Measurements from ENCODE around the gene KNL1. TPM values are rescaled to one million over a fixed set of nuclear protein-coding genes. Genes with fewer than 3 reads are reported as not detected.

The KNL1 gene
- total RNA-seq, 1 experiment from 2014 or later, result 28.9 TPM

- no peak overlapping the region for H3K27ac ChIP-seq (ENCODE audit: low read length)
- ChIA-PET POLR2A (interaction anchor here (0.6 kb wide), 1 partner anchor 639 kb away, joined by 5 read pairs; no protein-coding TSS in a partner anchor), CTCF (no interaction called here)
- H3K4me1 ChIP-seq (ENCODE audit: control insufficient read depth, insufficient read depth, low read length), result no peaks in the 10 kb centered on the region
- H3K4me3 ChIP-seq (ENCODE audit: low read depth in 2 of 2, low read length in 2 of 2), result no peak overlapping the region
- no peaks in the 10 kb centered on the region for H3K27me3 ChIP-seq (ENCODE audit: control insufficient read depth, insufficient read depth, low read length)
- TF ChIP-seq, protein P1, sequence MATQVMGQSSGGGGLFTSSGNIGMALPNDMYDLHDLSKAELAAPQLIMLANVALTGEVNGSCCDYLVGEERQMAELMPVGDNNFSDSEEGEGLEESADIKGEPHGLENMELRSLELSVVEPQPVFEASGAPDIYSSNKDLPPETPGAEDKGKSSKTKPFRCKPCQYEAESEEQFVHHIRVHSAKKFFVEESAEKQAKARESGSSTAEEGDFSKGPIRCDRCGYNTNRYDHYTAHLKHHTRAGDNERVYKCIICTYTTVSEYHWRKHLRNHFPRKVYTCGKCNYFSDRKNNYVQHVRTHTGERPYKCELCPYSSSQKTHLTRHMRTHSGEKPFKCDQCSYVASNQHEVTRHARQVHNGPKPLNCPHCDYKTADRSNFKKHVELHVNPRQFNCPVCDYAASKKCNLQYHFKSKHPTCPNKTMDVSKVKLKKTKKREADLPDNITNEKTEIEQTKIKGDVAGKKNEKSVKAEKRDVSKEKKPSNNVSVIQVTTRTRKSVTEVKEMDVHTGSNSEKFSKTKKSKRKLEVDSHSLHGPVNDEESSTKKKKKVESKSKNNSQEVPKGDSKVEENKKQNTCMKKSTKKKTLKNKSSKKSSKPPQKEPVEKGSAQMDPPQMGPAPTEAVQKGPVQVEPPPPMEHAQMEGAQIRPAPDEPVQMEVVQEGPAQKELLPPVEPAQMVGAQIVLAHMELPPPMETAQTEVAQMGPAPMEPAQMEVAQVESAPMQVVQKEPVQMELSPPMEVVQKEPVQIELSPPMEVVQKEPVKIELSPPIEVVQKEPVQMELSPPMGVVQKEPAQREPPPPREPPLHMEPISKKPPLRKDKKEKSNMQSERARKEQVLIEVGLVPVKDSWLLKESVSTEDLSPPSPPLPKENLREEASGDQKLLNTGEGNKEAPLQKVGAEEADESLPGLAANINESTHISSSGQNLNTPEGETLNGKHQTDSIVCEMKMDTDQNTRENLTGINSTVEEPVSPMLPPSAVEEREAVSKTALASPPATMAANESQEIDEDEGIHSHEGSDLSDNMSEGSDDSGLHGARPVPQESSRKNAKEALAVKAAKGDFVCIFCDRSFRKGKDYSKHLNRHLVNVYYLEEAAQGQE (IDR thresholded peaks at IDR 0.05; ENCODE audit: insufficient read depth in 1 of 2, low read depth in 2 of 2, low read length in 1 of 2), result no peak
- TF ChIP-seq, protein P2, sequence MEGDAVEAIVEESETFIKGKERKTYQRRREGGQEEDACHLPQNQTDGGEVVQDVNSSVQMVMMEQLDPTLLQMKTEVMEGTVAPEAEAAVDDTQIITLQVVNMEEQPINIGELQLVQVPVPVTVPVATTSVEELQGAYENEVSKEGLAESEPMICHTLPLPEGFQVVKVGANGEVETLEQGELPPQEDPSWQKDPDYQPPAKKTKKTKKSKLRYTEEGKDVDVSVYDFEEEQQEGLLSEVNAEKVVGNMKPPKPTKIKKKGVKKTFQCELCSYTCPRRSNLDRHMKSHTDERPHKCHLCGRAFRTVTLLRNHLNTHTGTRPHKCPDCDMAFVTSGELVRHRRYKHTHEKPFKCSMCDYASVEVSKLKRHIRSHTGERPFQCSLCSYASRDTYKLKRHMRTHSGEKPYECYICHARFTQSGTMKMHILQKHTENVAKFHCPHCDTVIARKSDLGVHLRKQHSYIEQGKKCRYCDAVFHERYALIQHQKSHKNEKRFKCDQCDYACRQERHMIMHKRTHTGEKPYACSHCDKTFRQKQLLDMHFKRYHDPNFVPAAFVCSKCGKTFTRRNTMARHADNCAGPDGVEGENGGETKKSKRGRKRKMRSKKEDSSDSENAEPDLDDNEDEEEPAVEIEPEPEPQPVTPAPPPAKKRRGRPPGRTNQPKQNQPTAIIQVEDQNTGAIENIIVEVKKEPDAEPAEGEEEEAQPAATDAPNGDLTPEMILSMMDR (IDR thresholded peaks at IDR 0.05), result no peak
- TF ChIP-seq TCF7L2 (IDR thresholded peaks at IDR 0.05; ENCODE audit: low read depth, low read length) (no peak), POLR2AphosphoS5 (IDR thresholded peaks at IDR 0.05; ENCODE audit: low read depth, low read length) (no peak), SIN3A (IDR thresholded peaks at IDR 0.05; ENCODE audit: borderline replicate concordance, insufficient read depth, low read depth, low read length) (no peak)
- ATAC-seq, result no peak
- BruUV-seq (replicated peaks), result TSS peak; percentile 55
- no peak for DNase-seq (ENCODE audit: low read depth, low spot score)
- in situ Hi-C loops (cut with HindIII; ENCODE audit: low pct_unique_long_range_greater_than_20kb, low sequenced_read_pairs), result no loop called here
- H3K9me3 ChIP-seq (ENCODE audit: control insufficient read depth, insufficient read depth, low read depth, low read length), result no peaks in the 10 kb centered on the region
- H3K36me3 ChIP-seq (ENCODE audit: control insufficient read depth, insufficient read depth, low read length), result peaks cover 7% of the 10 kb centered on the region; the same call in 1 of the 2 replicates
- intact Hi-C loops (cut with micrococcal nuclease; ENCODE audit: unreplicated experiment), result no loop called here
These were observed 19.0 kb downstream of the KNL1 start for GRCh38 chr15:40613080-40613479.

GRCh38 chr15:40618023-40618422 is 24.0 kb downstream of the KNL1 start:
- in situ Hi-C loops (cut with HindIII; ENCODE audit: low pct_unique_long_range_greater_than_20kb, low sequenced_read_pairs), result no loop called here
- Histone ChIP-seq H3K4me1 (ENCODE audit: control insufficient read depth, insufficient read depth, low read length) (no peaks in the 10 kb centered on the region), H3K27me3 (ENCODE audit: control insufficient read depth, insufficient read depth, low read length) (no peaks in the 10 kb centered on the region), H3K36me3 (ENCODE audit: control insufficient read depth, insufficient read depth, low read length) (peaks cover 23% of the 10 kb centered on the region), H3K9me3 (ENCODE audit: control insufficient read depth, insufficient read depth, low read depth, low read length) (no peaks in the 10 kb centered on the region), H3K27ac (ENCODE audit: low read length) (no peak overlapping the region), H3K4me3 (ENCODE audit: low read depth in 2 of 2, low read length in 2 of 2) (no peak overlapping the region)
- ATAC-seq (no peak), DNase-seq (ENCODE audit: low read depth, low spot score) (no peak)
- intact Hi-C loops (cut with micrococcal nuclease; ENCODE audit: unreplicated experiment), result no loop called here
- ChIA-PET CTCF (no interaction called here), POLR2A (no interaction called here)
- no TSS peak for BruUV-seq (replicated peaks)
- TF ChIP-seq, protein P2 (IDR thresholded peaks at IDR 0.05), result no peak
- TF ChIP-seq POLR2AphosphoS5 (IDR thresholded peaks at IDR 0.05; ENCODE audit: low read depth, low read length) (no peak), SIN3A (IDR thresholded peaks at IDR 0.05; ENCODE audit: borderline replicate concordance, insufficient read depth, low read depth, low read length) (no peak), TCF7L2 (IDR thresholded peaks at IDR 0.05; ENCODE audit: low read depth, low read length) (no peak)
- TF ChIP-seq, protein P1 (IDR thresholded peaks at IDR 0.05; ENCODE audit: insufficient read depth in 1 of 2, low read depth in 2 of 2, low read length in 1 of 2), result no peak

All from Panc1 (cell line).